GM19468 (cell line): Measurements from ENCODE around the gene DGKI.

Experiments
- ATAC-seq: cut with Tn5 transposase; IDR thresholded peaks from one replicate; pipeline ENCODE4 v1.9.1; 2021; ENCODE audit warnings: mild to moderate bottlenecking, moderate library complexity, moderate number of reproducible peaks; ENCODE audit not compliant: unreplicated experiment; ENCODE audit errors: extremely low read depth

Gene DGKI

GRCh38 chr7:137343281-137343841, 503.4 kb downstream of the DGKI start, which contains the start of gene PTN:
TSS of gene PTN (minus strand) at chr7:137343733. CDS start at chr7:137254973, 88,760 bp downstream.
- ATAC-seq, result no peak

GRCh38 chr7:137342828-137343261, 503.9 kb downstream of the DGKI start:
- ATAC-seq, result no peak

GRCh38 chr7:137342265-137342664, 504.5 kb downstream of the DGKI start:
- no peak for ATAC-seq

GRCh38 chr7:137337902-137338301, 508.9 kb downstream of the DGKI start:
- no peak for ATAC-seq

GRCh38 chr7:137335814-137336213, 511.0 kb downstream of the DGKI start:
- ATAC-seq, result no peak

- ATAC-seq, result no peak
Observed at GRCh38 chr7:137331378-137331777, 515.4 kb downstream of the DGKI start.
